Measurements from ENCODE around the gene ATP2C1.

Gene ATP2C1

DNA sequence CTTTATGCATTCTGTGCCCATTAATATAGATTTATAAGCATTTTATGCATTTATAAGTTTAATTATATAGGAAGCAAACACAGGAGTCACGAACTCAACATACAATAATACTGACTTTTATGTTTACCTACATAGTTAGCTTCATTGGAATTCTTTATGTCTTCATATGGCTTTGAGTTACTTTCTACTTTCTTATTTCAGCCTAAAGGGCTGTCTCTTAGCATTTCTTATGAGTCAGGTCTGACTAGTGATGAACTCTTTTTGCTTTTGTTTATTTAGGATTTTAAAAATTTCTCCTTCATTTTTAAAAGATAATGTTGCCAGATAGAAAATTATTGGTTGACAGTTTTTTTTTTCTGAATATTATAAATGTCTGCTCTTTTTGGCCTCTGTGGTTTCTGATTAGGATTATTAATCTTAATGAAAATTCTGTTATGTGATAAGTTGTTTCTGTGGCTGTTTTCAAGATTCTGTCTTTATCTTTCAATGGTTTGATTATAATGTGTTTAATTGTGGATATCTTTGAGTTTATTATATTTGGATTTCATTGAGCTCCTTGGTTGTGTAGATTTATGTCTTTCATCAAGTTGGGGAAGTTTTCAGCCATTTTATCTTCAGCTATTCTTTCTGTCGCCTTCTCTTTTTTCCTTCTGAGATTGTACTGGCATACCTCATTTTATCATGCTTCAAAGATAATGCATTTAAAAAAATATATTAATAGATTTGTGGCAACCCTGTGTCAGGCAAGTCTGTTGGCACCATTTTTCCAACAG is 54.3 kb downstream of the ATP2C1 start:
- no peak for DNase-seq (ENCODE audit: low read depth)
- in situ Hi-C loops (cut with HindIII; ENCODE audit: low sequenced_read_pairs): no loop called here
- no peak for TF ChIP-seq CTCF (IDR thresholded peaks at IDR 0.05; ENCODE audit: low read depth, low read length, missing control alignments)
- no peak overlapping the region for H3K4me3 ChIP-seq (ENCODE audit: low read depth, low read length)

- DNase-seq (ENCODE audit: low read depth): no peak
- TF ChIP-seq CTCF (IDR thresholded peaks at IDR 0.05; ENCODE audit: low read depth, low read length, missing control alignments): no peak
- in situ Hi-C loops (cut with HindIII; ENCODE audit: low sequenced_read_pairs): no loop called here
- no peak overlapping the region for H3K4me3 ChIP-seq (ENCODE audit: low read depth, low read length)
These were observed 55.0 kb downstream of the ATP2C1 start for GRCh38 chr3:130948929-130949328.

DNA sequence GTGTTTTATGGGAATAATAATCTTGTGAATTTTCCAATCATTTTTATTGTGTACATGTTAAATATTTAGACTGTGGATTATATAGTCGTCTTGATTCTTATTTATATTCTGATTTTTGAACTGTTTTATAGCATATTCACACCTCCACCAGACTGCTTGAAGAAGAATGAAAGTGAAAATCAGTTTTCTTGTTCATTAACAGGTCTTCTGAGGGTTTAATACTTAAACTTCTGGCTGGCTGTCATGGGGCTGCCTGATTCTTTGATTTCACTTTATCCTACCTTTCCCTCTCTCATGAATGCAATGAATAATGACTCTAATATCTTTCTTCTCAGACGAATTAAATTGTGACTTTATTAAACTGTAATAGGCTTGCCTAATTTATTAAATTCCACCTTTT is 56.2 kb downstream of the ATP2C1 start:
- H3K4me3 ChIP-seq (ENCODE audit: low read depth, low read length): no peak overlapping the region
- TF ChIP-seq CTCF (IDR thresholded peaks at IDR 0.05; ENCODE audit: low read depth, low read length, missing control alignments): no peak
- no peak for DNase-seq (ENCODE audit: low read depth)
- in situ Hi-C loops (cut with HindIII; ENCODE audit: low sequenced_read_pairs): no loop called here

GRCh38 chr3:130950641-130951040 is 56.8 kb downstream of the ATP2C1 start:
- H3K4me3 ChIP-seq (ENCODE audit: low read depth, low read length): no peak overlapping the region
- no peak for DNase-seq (ENCODE audit: low read depth)
- in situ Hi-C loops (cut with HindIII; ENCODE audit: low sequenced_read_pairs): no loop called here
- TF ChIP-seq CTCF (IDR thresholded peaks at IDR 0.05; ENCODE audit: low read depth, low read length, missing control alignments): no peak

GRCh38 chr3:130955481-130955880 is 61.6 kb downstream of the ATP2C1 start:
- DNase-seq (ENCODE audit: low read depth): no peak
- H3K4me3 ChIP-seq (ENCODE audit: low read depth, low read length): no peak overlapping the region
- TF ChIP-seq CTCF (IDR thresholded peaks at IDR 0.05; ENCODE audit: low read depth, low read length, missing control alignments): no peak
- in situ Hi-C loops (cut with HindIII; ENCODE audit: low sequenced_read_pairs): no loop called here

- in situ Hi-C loops (cut with HindIII; ENCODE audit: low sequenced_read_pairs): no loop called here
- no peak for TF ChIP-seq CTCF (IDR thresholded peaks at IDR 0.05; ENCODE audit: low read depth, low read length, missing control alignments)
- H3K4me3 ChIP-seq (ENCODE audit: low read depth, low read length): no peak overlapping the region
- DNase-seq (ENCODE audit: low read depth): no peak
These were observed 62.4 kb downstream of the ATP2C1 start for GRCh38 chr3:130956281-130956680.
